ENCODE measurements around the gene SDHB.

- TF ChIP-seq POLR2A (IDR thresholded peaks at IDR 0.05), result no peak
- TF ChIP-seq CTCF (IDR thresholded peaks at IDR 0.05), result no peak
These were observed 32.9 kb upstream of the SDHB start for GRCh38 chr1:17086751-17087150.

Data from prostate gland (tissue), 2 donors.